IMR-90 (cell line): Measurements from ENCODE around the gene CDK10.

Experiments used
- CEBPB ChIP-seq: IDR thresholded peaks from 2 replicates; pipeline ENCODE4 v1.6.1; 2012; ENCODE audit warnings: low read depth, low read length, improper control_type of control experiment
- CHD1 ChIP-seq: IDR thresholded peaks from 2 replicates; pipeline ENCODE4 v1.6.1; 2012; ENCODE audit warnings: low read depth, low read length, improper control_type of control experiment
- MXI1 ChIP-seq: IDR thresholded peaks from 2 replicates; pipeline ENCODE4 v1.6.1; 2012; ENCODE audit warnings: low read depth, mild to moderate bottlenecking, low read length, moderate library complexity, borderline replicate concordance
- POLR2A ChIP-seq: IDR thresholded peaks from 2 replicates; pipeline ENCODE4 v1.6.1; 2012; ENCODE audit warnings: mild to moderate bottlenecking, low read depth, low read length
- RAD21 ChIP-seq: IDR thresholded peaks from 2 replicates; pipeline ENCODE4 v1.6.1; 2012; ENCODE audit warnings: low read length, improper control_type of control experiment
- RFX5 ChIP-seq: IDR thresholded peaks from 2 replicates; pipeline ENCODE4 v1.8.0; 2012; ENCODE audit warnings: low read depth, mild to moderate bottlenecking, low read length, moderate library complexity
- SMC3 ChIP-seq: fragments of 150-350 bp; IDR thresholded peaks from 2 replicates; pipeline ENCODE4 v1.6.1; 2016; ENCODE audit warnings: low read depth, mild to moderate bottlenecking, antibody characterized with exemption, low read length, moderate library complexity
- TF ChIP-seq, protein P1 (sequence below): conservative IDR thresholded peaks from 2 replicates; pipeline ENCODE4 v1.5.1; 2012; ENCODE audit warnings: mild to moderate bottlenecking, low read depth, low read length, improper control_type of control experiment

DNA sequence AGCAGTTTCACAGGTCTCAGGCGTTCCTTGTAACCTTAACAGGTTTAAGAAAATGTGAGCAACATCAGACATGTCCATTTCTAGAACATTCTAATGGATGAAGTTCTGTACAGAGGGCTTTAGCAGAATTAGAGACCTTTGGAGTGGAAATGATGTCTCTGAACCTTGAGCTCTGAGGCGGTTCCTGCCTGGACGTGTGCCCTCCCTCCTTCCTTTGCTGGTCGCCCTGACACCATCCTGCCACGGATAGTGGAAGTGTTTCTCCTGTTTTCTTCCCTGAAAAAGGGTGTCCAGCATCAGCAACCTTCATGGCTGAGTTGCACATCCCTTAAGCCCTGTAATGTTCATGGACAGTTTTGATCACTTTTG lies 17.7 kb upstream of the CDK10 start:
- no peak for TF ChIP-seq CEBPB
- TF ChIP-seq POLR2A: no peak
- TF ChIP-seq, protein P1, sequence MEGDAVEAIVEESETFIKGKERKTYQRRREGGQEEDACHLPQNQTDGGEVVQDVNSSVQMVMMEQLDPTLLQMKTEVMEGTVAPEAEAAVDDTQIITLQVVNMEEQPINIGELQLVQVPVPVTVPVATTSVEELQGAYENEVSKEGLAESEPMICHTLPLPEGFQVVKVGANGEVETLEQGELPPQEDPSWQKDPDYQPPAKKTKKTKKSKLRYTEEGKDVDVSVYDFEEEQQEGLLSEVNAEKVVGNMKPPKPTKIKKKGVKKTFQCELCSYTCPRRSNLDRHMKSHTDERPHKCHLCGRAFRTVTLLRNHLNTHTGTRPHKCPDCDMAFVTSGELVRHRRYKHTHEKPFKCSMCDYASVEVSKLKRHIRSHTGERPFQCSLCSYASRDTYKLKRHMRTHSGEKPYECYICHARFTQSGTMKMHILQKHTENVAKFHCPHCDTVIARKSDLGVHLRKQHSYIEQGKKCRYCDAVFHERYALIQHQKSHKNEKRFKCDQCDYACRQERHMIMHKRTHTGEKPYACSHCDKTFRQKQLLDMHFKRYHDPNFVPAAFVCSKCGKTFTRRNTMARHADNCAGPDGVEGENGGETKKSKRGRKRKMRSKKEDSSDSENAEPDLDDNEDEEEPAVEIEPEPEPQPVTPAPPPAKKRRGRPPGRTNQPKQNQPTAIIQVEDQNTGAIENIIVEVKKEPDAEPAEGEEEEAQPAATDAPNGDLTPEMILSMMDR: no peak
- no peak for TF ChIP-seq RAD21
- no peak for TF ChIP-seq RFX5
- no peak for TF ChIP-seq CHD1
- no peak for TF ChIP-seq SMC3
- no peak for TF ChIP-seq MXI1
